ENCODE results near the gene PROZ. TPM values are rescaled to one million over a fixed set of nuclear protein-coding genes. Genes with fewer than 3 reads are reported as not detected.

PROZ gene
- total RNA-seq, 1 experiment from 2014 or later, result not detected

DNA sequence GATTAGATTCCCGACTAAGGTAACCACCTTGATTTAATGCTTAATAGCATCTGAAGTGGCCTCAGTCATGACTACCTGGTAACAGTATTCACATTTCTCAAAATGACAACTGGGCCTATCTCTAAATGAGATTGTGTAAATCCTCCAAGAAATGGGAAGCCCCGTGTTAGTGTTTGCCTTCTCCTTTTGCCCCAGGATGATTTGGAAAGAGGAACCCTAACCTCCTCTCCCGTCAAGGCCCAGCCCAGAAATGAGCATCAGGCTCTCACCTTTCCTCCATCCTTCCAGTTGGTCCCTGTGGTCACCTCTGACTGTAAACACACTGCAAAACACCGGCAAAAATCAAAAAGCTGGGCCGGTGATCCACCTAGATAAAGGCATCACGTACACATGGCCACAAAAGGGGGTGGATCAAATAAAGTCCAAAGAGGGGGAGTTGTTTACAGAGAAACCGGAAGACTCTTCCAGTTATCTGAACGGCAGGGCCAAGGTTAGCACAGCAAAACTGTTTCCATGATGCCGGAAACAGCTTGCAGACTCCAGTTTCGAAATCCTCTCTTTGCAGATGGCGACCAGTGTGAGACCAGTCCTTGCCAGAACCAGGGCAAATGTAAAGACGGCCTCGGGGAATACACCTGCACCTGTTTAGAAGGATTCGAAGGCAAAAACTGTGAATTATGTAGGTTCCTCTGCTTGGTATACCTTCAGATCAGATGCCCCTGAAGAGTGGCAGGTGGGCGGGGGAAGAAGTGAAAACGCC is 19.5 kb upstream of the PROZ start:
- Histone ChIP-seq H4K91ac (ENCODE audit: insufficient read length, low read depth, low read length) (no peak overlapping the region), H3K18ac (ENCODE audit: insufficient read length, low read depth, low read length) (no peak overlapping the region), H3K9ac (ENCODE audit: extremely low read depth, insufficient read length, low read length) (no peak overlapping the region), H3T11ph (ENCODE audit: low read length) (no peak overlapping the region), H3K23ac (ENCODE audit: insufficient read length, low read depth, low read length) (no peak overlapping the region), H3K4ac (ENCODE audit: low read depth, low read length) (no peak overlapping the region), H3K27ac (ENCODE audit: insufficient read length, low read depth, low read length) (no peak overlapping the region), H2BK5ac (ENCODE audit: insufficient read length, low read length) (no peak overlapping the region), H2BK120ac (ENCODE audit: low read depth, low read length, poor library complexity, severe bottlenecking) (no peak overlapping the region), H3K9me3 (ENCODE audit: control insufficient read depth, low read depth, low read length) (no peaks in the 10 kb centered on the region), H3K4me1 (ENCODE audit: insufficient read depth, low read length) (no peaks in the 10 kb centered on the region), H3K79me1 (ENCODE audit: insufficient read depth, low read depth, low read length, poor library complexity, severe bottlenecking) (no peaks in the 10 kb centered on the region), H3K27me3 (ENCODE audit: insufficient read depth, low read length) (no peaks in the 10 kb centered on the region), H2BK12ac (ENCODE audit: insufficient read length, low read depth, low read length) (no peak overlapping the region), H2AK5ac (ENCODE audit: insufficient read length, low read length) (no peak overlapping the region), H3K79me2 (ENCODE audit: insufficient read depth, low read length) (no peaks in the 10 kb centered on the region), H3K14ac (ENCODE audit: insufficient read depth, low read length) (no peak overlapping the region), H3K56ac (ENCODE audit: insufficient read length, low read depth, low read length) (no peak overlapping the region), H3K23me2 (ENCODE audit: insufficient read length, low read depth, low read length, poor library complexity, severe bottlenecking) (no peaks in the 10 kb centered on the region), H4K8ac (replicated peaks; ENCODE audit: insufficient read length, low read depth, low read length) (no peak overlapping the region), H4K20me1 (ENCODE audit: control insufficient read depth, insufficient read depth, insufficient read length) (no peaks in the 10 kb centered on the region), H3K4me2 (ENCODE audit: insufficient read depth, insufficient read length, low read length) (no peak overlapping the region), H2BK20ac (ENCODE audit: low read depth, low read length, poor library complexity, severe bottlenecking) (no peak overlapping the region), H4K5ac (ENCODE audit: insufficient read length, low read depth, low read length) (no peak overlapping the region), H2AFZ (ENCODE audit: low read length) (no peak overlapping the region), H2BK15ac (ENCODE audit: low read depth, low read length) (no peak overlapping the region)
- peak; percentile 18 for DNase-seq
- Mint-ChIP-seq H3K9me3 (no peaks in the 10 kb centered on the region), H3K36me3 (ENCODE audit: insufficient read depth in 1 of 3, low read depth in 3 of 3) (no peaks in the 10 kb centered on the region; a peak in 1 of 7 replicates), H3K4me1 (peaks cover 14 to 37% of the 10 kb centered on the region in 2 experiments), H3K27me3 (ENCODE audit: low read depth) (no peaks in the 10 kb centered on the region; the same call in 1 of the 2 replicates), H3K4me3 (no peak overlapping the region), H3K27ac (no peak overlapping the region; a peak in 1 of 7 replicates)
- TF ChIP-seq, protein P1, sequence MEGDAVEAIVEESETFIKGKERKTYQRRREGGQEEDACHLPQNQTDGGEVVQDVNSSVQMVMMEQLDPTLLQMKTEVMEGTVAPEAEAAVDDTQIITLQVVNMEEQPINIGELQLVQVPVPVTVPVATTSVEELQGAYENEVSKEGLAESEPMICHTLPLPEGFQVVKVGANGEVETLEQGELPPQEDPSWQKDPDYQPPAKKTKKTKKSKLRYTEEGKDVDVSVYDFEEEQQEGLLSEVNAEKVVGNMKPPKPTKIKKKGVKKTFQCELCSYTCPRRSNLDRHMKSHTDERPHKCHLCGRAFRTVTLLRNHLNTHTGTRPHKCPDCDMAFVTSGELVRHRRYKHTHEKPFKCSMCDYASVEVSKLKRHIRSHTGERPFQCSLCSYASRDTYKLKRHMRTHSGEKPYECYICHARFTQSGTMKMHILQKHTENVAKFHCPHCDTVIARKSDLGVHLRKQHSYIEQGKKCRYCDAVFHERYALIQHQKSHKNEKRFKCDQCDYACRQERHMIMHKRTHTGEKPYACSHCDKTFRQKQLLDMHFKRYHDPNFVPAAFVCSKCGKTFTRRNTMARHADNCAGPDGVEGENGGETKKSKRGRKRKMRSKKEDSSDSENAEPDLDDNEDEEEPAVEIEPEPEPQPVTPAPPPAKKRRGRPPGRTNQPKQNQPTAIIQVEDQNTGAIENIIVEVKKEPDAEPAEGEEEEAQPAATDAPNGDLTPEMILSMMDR (conservative IDR thresholded peaks at IDR 0.05), result no peak
- WGBS (ENCODE audit: extremely low coverage, insufficient read length, low lambda C conversion rate), result no CpG with 5 or more reads among the region's 16 CpGs

Measured in H9 (cell line).